Activated B cell treated with CpG ODN at 0.5 μM for 24 hours (primary cell): Measurements from ENCODE around the gene EXOSC5. TPM values are rescaled to one million over a fixed set of nuclear protein-coding genes. Genes with fewer than 3 reads are reported as not detected.

Experiments used
- ATAC-seq: fragments of 200-7000 bp; cut with Tn5 transposase; one replicate; pipeline ENCODE4 v1.10.0; 2021; ENCODE audit warnings: low read depth, mild to moderate bottlenecking, moderate library complexity
- CTCF ChIA-PET: fragments of 350-600 bp; sonication (Branson Sonifier 250); formaldehyde crosslinking; loops from one replicate; lab custom pipeline; 2021; ENCODE audit warnings: antibody characterized with exemption; lab: Charles Lee
- POLR2A ChIA-PET: fragments of 350-600 bp; sonication (Branson Sonifier 250); formaldehyde crosslinking; loops from one replicate; lab custom pipeline; 2021; ENCODE audit warnings: antibody characterized with exemption; lab: Charles Lee
- DNase-seq: peaks from one replicate; pipeline ENCODE4 v3.0.0; 2022
- H3K27ac Mint-ChIP-seq: one replicate; pipeline ENCODE4 v1.8.0; 2020; ENCODE audit warnings: mixed read lengths
- H3K27me3 Mint-ChIP-seq: one replicate; pipeline ENCODE4 v1.8.0; 2021; ENCODE audit warnings: mixed read lengths
- H3K36me3 Mint-ChIP-seq: one replicate; pipeline ENCODE4 v1.8.0; 2021; ENCODE audit warnings: low read depth, mixed read lengths
- H3K4me1 Mint-ChIP-seq: one replicate; pipeline ENCODE4 v1.8.0; 2021; ENCODE audit warnings: mixed read lengths
- H3K4me3 Mint-ChIP-seq: one replicate; pipeline ENCODE4 v1.8.0; 2020; ENCODE audit warnings: mild to moderate bottlenecking, mixed read lengths
- H3K9me3 Mint-ChIP-seq: one replicate; pipeline ENCODE4 v1.8.0; 2020; ENCODE audit warnings: mixed read lengths
- intact Hi-C: fragments of 100-400 bp; cut with micrococcal nuclease; formaldehyde crosslinking; loops from one replicate; pipeline ENCODE4 v1.15.1; 2024
- total RNA-seq: library from RNA; stranded (reverse); gene quantifications from 2 replicates; pipeline ENCODE4 v1.2.3, GENCODE V29; 2022
- TF ChIP-seq, protein P1 (sequence below): fragments of 200-600 bp; IDR thresholded peaks from one replicate; pipeline ENCODE4 v1.8.0; 2022; ENCODE audit warnings: antibody characterized with exemption, mild to moderate bottlenecking

The EXOSC5 gene
- total RNA-seq, 1 donor from 2014 or later = 30.1 TPM

- peaks cover 16% of the 10 kb centered on the region for H3K4me1 Mint-ChIP-seq
- TF ChIP-seq, protein P1, sequence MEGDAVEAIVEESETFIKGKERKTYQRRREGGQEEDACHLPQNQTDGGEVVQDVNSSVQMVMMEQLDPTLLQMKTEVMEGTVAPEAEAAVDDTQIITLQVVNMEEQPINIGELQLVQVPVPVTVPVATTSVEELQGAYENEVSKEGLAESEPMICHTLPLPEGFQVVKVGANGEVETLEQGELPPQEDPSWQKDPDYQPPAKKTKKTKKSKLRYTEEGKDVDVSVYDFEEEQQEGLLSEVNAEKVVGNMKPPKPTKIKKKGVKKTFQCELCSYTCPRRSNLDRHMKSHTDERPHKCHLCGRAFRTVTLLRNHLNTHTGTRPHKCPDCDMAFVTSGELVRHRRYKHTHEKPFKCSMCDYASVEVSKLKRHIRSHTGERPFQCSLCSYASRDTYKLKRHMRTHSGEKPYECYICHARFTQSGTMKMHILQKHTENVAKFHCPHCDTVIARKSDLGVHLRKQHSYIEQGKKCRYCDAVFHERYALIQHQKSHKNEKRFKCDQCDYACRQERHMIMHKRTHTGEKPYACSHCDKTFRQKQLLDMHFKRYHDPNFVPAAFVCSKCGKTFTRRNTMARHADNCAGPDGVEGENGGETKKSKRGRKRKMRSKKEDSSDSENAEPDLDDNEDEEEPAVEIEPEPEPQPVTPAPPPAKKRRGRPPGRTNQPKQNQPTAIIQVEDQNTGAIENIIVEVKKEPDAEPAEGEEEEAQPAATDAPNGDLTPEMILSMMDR = no peak
- no peak overlapping the region for H3K27ac Mint-ChIP-seq
- DNase-seq (no peak), ATAC-seq (no peak)
- no peak overlapping the region for H3K4me3 Mint-ChIP-seq
- H3K36me3 Mint-ChIP-seq = peaks cover 37% of the 10 kb centered on the region
- no peaks in the 10 kb centered on the region for H3K27me3 Mint-ChIP-seq
- POLR2A ChIA-PET = interaction anchor here (1.4 kb wide), 1 partner anchor 12 kb away, joined by 3 read pairs; no protein-coding TSS in a partner anchor
- H3K9me3 Mint-ChIP-seq = no peaks in the 10 kb centered on the region
- CTCF ChIA-PET = no interaction called here
- intact Hi-C loops = no loop called here
These were observed 33.8 kb upstream of the EXOSC5 start for GRCh38 chr19:41430922-41431321.

GRCh38 chr19:41428481-41428859 lies 31.3 kb upstream of the EXOSC5 start:
- Mint-ChIP-seq H3K27ac (no peak overlapping the region), H3K4me3 (no peak overlapping the region), H3K9me3 (no peaks in the 10 kb centered on the region), H3K4me1 (peaks cover 16% of the 10 kb centered on the region), H3K36me3 (peaks cover 45% of the 10 kb centered on the region), H3K27me3 (no peaks in the 10 kb centered on the region)
- ATAC-seq (no peak), DNase-seq (no peak)
- ChIA-PET CTCF (interaction anchor here (0.9 to 1.2 kb wide), 2 partner anchors 11 to 21 kb away, joined by 3 read pairs; partner anchors contain the start of gene DMAC2), POLR2A (no interaction called here)
- intact Hi-C loops = no loop called here
- TF ChIP-seq, protein P1 = no peak

DNA sequence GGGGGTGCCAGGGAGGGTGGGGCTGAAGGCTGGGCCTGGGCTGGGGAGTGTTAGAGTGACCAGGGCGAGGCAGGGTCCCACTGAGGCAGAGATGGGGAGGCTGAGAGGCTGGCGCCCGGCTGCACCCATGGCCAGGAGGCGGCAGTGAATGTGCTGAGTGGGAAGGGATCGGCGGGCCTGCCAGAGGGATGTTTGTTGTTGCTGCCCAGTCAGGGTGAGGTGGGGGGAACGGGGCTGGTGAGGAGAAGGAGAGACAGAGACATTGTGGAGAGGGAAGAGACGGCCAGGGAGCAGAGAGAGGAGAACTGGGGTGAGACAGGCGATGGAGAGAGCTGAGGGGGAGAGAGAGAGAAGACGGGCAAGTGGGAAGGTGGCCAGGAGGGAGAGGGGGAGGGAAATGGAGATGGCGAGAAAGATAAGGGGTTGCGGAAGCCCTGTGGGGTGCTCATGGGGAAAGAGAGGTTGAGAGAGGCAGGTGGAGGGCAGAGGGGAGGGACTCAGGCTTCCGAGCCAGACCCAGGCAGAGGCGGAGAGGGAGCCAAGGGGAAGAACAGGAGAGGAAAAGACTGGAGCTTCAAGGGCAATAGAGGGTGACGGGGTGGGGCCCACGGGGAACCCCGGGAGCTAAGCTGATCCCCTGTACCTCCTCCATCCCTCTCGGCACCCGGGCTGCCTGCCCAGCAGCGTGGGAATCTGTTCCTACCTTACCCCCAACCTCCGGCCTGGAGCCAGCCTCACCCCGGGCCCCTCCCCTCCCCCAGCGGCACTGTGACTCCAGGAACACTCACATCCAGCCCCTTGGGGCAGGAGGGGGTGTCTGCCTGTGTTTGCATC lies 30.7 kb upstream of the EXOSC5 start:
- peak overlapping the region; percentile 50 for H3K4me3 Mint-ChIP-seq
- H3K4me1 Mint-ChIP-seq = peaks cover 16% of the 10 kb centered on the region
- CTCF ChIA-PET = no interaction called here
- H3K36me3 Mint-ChIP-seq = peaks cover 44% of the 10 kb centered on the region
- DNase-seq = no peak
- no peaks in the 10 kb centered on the region for H3K9me3 Mint-ChIP-seq
- TF ChIP-seq, protein P1 = no peak
- intact Hi-C loops = no loop called here
- POLR2A ChIA-PET = interaction anchor here (0.6 to 1.3 kb wide), 2 partner anchors 10 to 12 kb away, joined by 3 read pairs; partner anchors contain the start of gene DMAC2
- H3K27me3 Mint-ChIP-seq = no peaks in the 10 kb centered on the region
- no peak overlapping the region for H3K27ac Mint-ChIP-seq
- peak; percentile 34 for ATAC-seq

DNA sequence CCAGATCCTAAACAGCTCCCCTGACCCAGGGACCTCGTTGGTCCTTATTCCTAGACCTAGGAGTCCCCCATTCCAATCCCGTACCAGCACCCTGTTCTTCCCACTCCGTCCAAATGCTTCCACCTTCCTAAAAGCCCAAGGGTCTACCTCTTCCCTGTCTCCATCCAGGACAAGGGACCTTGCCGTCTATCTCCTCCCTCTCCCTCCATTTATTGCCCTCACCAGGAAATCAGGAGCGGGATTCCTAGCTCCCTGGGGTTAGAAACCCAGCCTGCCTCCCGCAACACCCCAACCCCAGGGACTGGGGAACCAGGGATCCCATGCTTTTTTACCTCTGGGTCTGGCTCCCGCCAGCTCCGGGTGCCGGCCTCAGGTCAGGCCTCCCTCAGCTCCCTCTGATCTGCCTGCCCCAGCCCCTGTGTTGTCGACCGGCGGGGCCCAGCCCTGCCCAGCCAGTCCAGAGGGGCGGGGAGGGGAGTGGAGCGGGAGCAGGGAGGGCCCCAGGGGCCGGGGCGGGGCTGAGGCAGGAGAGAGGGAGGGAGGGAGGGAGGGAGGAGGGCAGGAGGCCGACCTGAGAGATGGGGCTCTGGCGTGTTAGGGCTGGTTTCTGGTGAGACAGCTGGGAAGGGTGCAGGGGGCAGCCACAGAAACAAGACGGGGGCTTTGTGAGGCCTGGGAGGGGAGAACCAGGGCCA lies 29.9 kb upstream of the EXOSC5 start, which contains the start of gene B3GNT8:
Gene B3GNT8, minus strand, starts transcription at position 423 of the 695 bp plus-strand sequence. CDS start 596 bp downstream, outside the sequence.
- peak within 1 kb of the TSS; percentile 50 for H3K4me3 Mint-ChIP-seq
- DNase-seq (no peak), ATAC-seq (peak; percentile 49)
- ChIA-PET POLR2A (interaction anchor here (0.6 to 1.3 kb wide), 2 partner anchors 9 to 13 kb away, joined by 3 read pairs; partner anchors contain the start of gene DMAC2), CTCF (interaction anchor here (0.7 to 1.2 kb wide), 2 partner anchors 136 to 143 kb away, joined by 3 read pairs; no protein-coding TSS in a partner anchor)
- TF ChIP-seq, protein P1 = no peak
- H3K9me3 Mint-ChIP-seq = no peaks in the 10 kb centered on the region
- H3K27me3 Mint-ChIP-seq = no peaks in the 10 kb centered on the region
- H3K27ac Mint-ChIP-seq = no peak within 1 kb of the TSS
- H3K36me3 Mint-ChIP-seq = peaks cover 44% of the 10 kb centered on the region
- H3K4me1 Mint-ChIP-seq = peaks cover 16% of the 10 kb centered on the region
- intact Hi-C loops = no loop called here
